CD4-positive, alpha-beta T cell treated with Interleukin-10 for 1 hour (primary cell): Measurements from ENCODE around the gene SWI5.

ENCODE experiments used
- DNase-seq: peaks from one replicate; pipeline ENCODE4 v3.0.0-alpha.2; 2020

The SWI5 gene

DNA sequence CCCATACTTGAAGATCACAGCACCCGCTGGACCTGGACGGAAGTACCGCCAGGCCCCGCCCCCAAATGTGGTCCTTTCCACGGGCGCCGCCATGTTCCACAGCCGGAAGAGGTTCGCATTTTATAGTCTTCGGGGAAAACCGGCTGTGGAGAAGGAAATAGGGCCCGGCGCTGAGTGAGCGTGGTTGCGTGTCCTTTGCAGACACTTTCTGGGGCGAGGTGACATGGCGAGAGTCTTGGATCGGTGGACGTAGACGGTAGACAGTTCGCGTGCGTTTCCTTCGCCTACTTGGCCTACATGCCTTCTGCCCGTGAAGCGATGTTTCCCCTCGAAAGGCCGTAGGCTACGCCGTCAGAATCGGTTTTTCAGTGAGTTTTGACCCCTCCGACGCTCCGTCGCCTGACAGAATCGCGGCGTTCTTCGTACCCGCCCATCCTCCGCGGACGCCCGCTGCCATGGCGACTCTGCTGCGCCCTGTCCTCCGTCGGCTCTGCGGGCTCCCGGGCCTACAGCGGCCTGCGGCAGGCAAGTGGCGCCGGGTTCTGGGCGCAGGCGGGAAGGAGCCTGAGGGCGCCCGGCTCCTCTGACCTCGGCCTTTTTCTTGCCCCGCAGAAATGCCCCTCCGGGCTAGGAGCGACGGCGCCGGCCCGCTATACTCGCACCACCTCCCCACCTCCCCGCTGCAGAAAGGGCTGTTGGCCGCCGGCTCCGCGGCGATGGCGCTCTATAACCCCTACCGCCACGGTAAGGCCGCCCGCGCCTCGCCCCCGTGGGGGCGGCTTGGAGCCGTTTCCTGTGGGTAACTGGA, 46.5 kb downstream of the SWI5 start, which contains the start of the genes COQ4 and TRUB2:
TSS of gene COQ4 (plus strand) at position 436 of the 808 bp plus-strand sequence. CDS start at position 456, 20 bp downstream.
TSS of gene TRUB2 (minus strand) at position 44 of the 808 bp plus-strand sequence. CDS start at position 5, 39 bp downstream.
- peak; percentile 94 for DNase-seq

DNA sequence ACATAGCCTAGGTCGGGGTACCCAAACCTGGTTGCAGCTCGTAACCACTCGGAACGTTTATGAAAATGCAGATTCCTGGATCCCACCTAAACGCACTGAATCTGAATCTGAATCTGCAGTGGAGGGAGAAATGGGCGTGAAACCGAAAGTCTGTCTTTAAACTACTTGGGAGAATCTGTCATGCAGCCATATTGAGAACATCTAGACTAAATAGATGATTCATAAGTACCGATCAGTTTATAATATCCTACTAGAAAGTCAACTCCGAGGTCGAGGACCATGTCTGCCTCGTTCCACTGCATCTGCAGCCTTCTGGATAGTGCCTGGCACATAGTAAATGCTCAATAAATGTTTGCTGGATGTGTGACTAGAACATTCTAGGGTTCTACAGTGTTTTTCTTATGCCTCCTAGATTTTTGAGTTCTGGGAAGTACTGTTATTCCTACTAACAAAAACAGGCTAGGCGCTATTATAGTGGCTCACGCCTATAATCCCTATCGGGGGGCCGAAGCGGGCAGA, 47.2 kb downstream of the SWI5 start:
- DNase-seq, result no peak

DNA sequence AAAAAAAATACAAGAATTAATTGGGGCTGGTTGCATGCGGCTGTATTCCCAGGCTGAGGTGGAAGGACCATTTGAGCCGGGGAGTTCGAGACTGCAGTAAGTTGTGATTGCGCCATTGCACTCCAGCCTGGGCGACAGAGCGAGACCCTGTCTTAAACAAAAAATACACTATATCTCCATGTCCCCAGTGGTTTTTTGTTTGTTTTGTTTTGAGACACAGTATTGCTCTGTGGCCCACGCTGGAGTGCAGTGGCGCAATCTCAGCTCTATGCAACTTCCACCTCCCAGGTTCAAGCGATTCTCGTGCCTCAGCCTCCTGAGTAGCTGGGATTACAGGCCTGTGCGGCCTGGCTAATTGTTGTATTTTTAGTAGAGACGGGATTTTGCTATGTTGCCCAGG, 47.7 kb downstream of the SWI5 start:
- DNase-seq, result no peak

GRCh38 chr9:128324401-128324800, 48.3 kb downstream of the SWI5 start:
- no peak for DNase-seq

- DNase-seq, result no peak
Measured at GRCh38 chr9:128325629-128326028, 49.6 kb downstream of the SWI5 start.

DNA sequence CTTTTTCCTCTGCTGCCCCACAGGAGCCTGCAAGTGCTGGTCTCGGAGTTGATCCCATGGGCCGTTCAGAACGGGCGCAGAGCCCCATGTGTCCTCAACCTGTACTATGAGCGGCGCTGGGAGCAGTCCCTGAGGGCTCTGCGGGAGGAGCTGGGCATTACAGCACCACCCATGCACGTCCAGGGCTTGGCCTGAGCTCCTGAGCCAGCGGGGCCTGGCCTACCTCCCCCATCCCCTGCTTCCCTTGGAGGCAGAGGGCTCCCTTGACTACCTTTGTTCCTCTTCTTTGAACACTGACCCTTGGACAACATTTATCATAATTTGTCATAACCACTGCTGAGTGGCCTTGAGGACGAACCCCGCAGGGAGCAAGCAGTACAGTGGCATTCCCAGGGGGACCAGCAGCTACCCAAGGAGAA, 57.4 kb downstream of the SWI5 start:
- DNase-seq, result no peak

- DNase-seq, result no peak
Measured at GRCh38 chr9:128335161-128335560, 59.1 kb downstream of the SWI5 start.

DNA sequence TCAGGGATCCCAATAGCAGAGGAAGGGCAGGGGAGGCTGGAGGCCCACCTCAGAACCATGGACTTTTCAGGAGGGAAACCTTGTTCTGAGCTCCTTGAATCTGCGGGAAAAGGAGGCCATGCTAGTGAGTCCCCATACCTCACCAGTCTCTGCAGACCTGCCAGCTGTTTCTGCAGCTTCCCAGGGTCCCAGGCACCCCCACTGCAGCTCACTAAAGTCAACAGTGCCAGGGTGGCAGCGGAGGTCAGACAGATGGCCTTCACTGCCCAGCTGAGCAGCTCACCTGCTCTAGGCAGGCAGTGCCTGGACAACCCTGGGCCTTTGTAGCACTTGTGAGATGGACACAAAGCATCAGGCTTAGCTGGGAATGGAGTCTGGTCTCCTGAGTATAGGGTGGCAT, 59.8 kb downstream of the SWI5 start:
- DNase-seq, result no peak

GRCh38 chr9:128337936-128338335, 61.9 kb downstream of the SWI5 start:
- no peak for DNase-seq
